Colonic mucosa (tissue), 4 donors: ENCODE measurements around the gene MAST2. TPM values are rescaled to one million over a fixed set of nuclear protein-coding genes. Genes with fewer than 3 reads are reported as not detected.

Experiments
- DNase-seq: peaks from one replicate; pipeline ENCODE4 v3.0.0-alpha.2; 2020
- H3K27ac ChIP-seq: fragments of 200-600 bp; one replicate; pipeline ENCODE4 v1.8.0; 2021
- H3K27me3 ChIP-seq: fragments of 200-600 bp; one replicate; pipeline ENCODE4 v1.8.0; 2021
- H3K36me3 ChIP-seq: fragments of 200-600 bp; one replicate; pipeline ENCODE4 v1.8.0; 2021
- H3K4me1 ChIP-seq: fragments of 200-600 bp; one replicate; pipeline ENCODE4 v1.8.0; 2021; ENCODE audit warnings: mild to moderate bottlenecking
- H3K4me3 ChIP-seq: fragments of 200-600 bp; one replicate; pipeline ENCODE4 v1.8.0; 2021
- H3K9ac ChIP-seq, 2 donors: one replicate each; pipeline ENCODE4 v1.7.0; 2013; ENCODE audit warnings: control low read depth in 2 of 2, low read depth in 2 of 2, low read length in 2 of 2
- H3K9me3 ChIP-seq: fragments of 200-600 bp; one replicate; pipeline ENCODE4 v1.8.0; 2021
- CTCF ChIP-seq: fragments of 200-600 bp; IDR thresholded peaks from one replicate; pipeline ENCODE4 v1.8.0; 2022; ENCODE audit warnings: antibody characterized with exemption, mild to moderate bottlenecking
- intact Hi-C: fragments of 100-400 bp; cut with DNase I; formaldehyde crosslinking; loops from one replicate; pipeline ENCODE4 v1.14.1; 2022
- total RNA-seq, 2 donors: library from RNA; stranded (reverse); fragmentation: NEBNext Ultra II Directional in 1 of 2; extraction: Animal tissue kit (Norgen Biotek cat#: 25700) in 1 of 2; gene quantifications; one replicate each; pipeline ENCODE4 v1.2.1, GENCODE V29; 2021
- donor health status: healthy.
- donor health status: DM: no; HTN: no; CAD: no.
- donor health status: DM: no; HTN: no; CAD: no.

The MAST2 gene
- total RNA-seq, 2 donors from 2014 or later = 76.3 to 79.1 TPM

DNA sequence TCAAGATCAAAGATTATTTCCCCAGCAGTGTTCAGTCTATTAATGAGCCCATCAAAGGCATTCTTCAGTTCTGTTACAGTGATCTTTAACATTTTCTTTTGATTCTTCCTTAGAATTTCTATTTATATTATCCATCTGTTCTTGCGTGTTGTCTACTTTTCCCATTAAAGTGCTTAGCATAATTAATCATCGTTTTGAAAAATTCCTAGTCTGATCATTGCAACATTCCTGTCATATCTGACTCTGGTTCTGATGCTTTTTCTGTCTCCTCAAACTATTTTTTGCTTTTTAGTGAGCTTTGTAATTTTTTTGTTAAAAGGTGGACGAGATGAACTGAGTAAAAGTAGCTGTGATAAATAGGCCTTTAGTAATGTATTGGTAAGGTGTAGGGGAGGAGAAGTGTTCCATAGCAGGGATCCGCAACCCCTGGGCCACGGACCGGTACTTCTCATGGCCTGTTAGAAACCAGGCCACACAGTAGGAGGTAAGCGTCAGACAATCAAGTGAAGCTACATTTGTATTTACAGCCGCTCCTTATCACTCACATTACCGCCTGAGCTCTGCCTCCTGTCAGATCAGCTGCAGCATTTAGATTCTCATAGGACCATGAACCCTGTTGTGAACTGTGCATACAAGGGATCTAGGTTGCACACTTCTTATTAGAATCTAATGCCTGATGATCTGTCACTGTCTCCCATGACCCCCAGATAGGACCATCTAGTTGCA, 165.7 kb downstream of the MAST2 start:
- Histone ChIP-seq H3K36me3 (no peaks in the 10 kb centered on the region), H3K4me3 (no peak overlapping the region), H3K9ac (no peak overlapping the region), H3K27ac (no peak overlapping the region), H3K4me1 (peaks cover 6% of the 10 kb centered on the region), H3K27me3 (no peaks in the 10 kb centered on the region), H3K9me3 (no peaks in the 10 kb centered on the region)
- intact Hi-C loops = no loop called here
- DNase-seq = no peak
- no peak for TF ChIP-seq CTCF

GRCh38 chr1:45969866-45970265, 166.5 kb downstream of the MAST2 start:
- Histone ChIP-seq H3K9me3 (no peaks in the 10 kb centered on the region), H3K36me3 (no peaks in the 10 kb centered on the region), H3K4me3 (no peak overlapping the region), H3K27ac (no peak overlapping the region), H3K9ac (peak overlapping the region in 1 of 2 donors; percentile 37), H3K27me3 (no peaks in the 10 kb centered on the region), H3K4me1 (peaks cover 7% of the 10 kb centered on the region)
- no peak for DNase-seq
- TF ChIP-seq CTCF = no peak
- intact Hi-C loops = loop anchor here (10.0 kb wide), 1 partner anchor 55 kb away; no protein-coding TSS in a partner anchor

GRCh38 chr1:45971335-45971734, 167.9 kb downstream of the MAST2 start:
- intact Hi-C loops = loop anchor here (10.0 kb wide), 1 partner anchor 57 kb away; no protein-coding TSS in a partner anchor
- no peak for TF ChIP-seq CTCF
- Histone ChIP-seq H3K27me3 (no peaks in the 10 kb centered on the region), H3K4me1 (peaks cover 7% of the 10 kb centered on the region), H3K4me3 (no peak overlapping the region), H3K9ac (no peak overlapping the region), H3K9me3 (no peaks in the 10 kb centered on the region), H3K36me3 (no peaks in the 10 kb centered on the region), H3K27ac (peak overlapping the region; percentile 73)
- no peak for DNase-seq

DNA sequence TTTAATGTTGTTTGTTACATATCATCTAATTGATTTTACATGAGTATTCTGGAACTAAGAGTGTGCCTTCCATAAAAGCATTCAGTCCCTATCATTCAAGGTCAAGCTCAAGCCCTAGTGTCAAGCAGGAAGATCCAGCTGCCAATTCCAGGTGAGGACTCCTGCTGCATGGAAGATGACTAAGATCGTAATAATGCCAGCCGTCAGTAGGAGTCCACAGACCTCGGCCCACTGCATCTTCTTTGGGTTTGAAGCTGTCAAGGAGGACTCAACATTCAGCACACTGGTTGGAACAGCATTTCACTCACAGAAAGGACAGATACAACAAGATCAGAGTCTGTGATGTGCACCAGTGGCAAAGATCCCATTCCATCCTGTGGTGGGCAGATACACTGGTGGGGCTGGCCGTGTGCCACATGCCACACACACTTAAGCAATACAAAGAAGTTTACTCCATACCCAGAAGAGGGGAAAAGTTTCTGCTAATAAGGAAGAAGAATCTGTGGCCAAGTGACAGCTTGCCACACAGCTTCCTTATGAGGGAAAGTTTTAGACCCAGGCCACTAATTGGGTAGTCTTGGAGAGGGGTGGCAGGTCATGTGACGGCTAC, 168.6 kb downstream of the MAST2 start:
- no peaks in the 10 kb centered on the region for H3K9me3 ChIP-seq
- H3K9ac ChIP-seq = peak overlapping the region in 1 of 2 donors; percentile 35
- H3K27me3 ChIP-seq = no peaks in the 10 kb centered on the region
- H3K4me1 ChIP-seq = peaks cover 7% of the 10 kb centered on the region
- DNase-seq = no peak
- TF ChIP-seq CTCF = no peak
- no peaks in the 10 kb centered on the region for H3K36me3 ChIP-seq
- peak overlapping the region; percentile 73 for H3K27ac ChIP-seq
- H3K4me3 ChIP-seq = no peak overlapping the region
- intact Hi-C loops = loop anchor here (10.0 kb wide), 1 partner anchor 57 kb away; no protein-coding TSS in a partner anchor

DNA sequence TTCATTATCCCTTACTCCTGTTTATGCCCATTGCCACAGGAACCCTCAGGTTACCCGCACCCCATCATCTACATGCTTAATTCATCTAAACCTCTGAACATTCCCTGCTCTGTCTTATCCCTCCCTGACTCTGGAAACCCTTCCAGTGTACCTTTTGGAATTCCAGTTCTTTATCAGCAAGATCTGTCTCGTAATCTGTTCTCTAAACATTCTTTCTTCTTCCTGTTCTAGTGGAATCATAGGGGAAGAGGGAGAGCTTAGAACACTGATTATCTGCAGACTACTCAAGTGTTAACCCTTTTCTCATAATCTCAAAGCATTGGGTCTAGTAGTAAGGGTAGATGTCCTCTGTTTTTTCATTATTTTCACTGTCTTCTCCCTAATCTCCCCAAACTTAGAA, 169.2 kb downstream of the MAST2 start:
- intact Hi-C loops = loop anchor here (10.0 kb wide), 1 partner anchor 58 kb away; no protein-coding TSS in a partner anchor
- Histone ChIP-seq H3K27me3 (no peaks in the 10 kb centered on the region), H3K4me3 (no peak overlapping the region), H3K9me3 (no peaks in the 10 kb centered on the region), H3K27ac (peak overlapping the region; percentile 73), H3K4me1 (peaks cover 7% of the 10 kb centered on the region), H3K9ac (peak overlapping the region in 1 of 2 donors; percentile 35), H3K36me3 (no peaks in the 10 kb centered on the region)
- DNase-seq = no peak
- no peak for TF ChIP-seq CTCF
